ENCODE results near the gene BEND3. TPM values are rescaled to one million over a fixed set of nuclear protein-coding genes. Genes with fewer than 3 reads are reported as not detected.
"Not testable (repeated sequence)": the region's sequence is repeated elsewhere in the genome, so short reads cannot be mapped to it uniquely, and the experiment has no call there.

Gene BEND3
- total RNA-seq, 3 donors from 2014 or later (not counting 1 experiment from before 2014, with no cell fraction given) = 1.3 to 1.6 (median 1.3) TPM

DNA sequence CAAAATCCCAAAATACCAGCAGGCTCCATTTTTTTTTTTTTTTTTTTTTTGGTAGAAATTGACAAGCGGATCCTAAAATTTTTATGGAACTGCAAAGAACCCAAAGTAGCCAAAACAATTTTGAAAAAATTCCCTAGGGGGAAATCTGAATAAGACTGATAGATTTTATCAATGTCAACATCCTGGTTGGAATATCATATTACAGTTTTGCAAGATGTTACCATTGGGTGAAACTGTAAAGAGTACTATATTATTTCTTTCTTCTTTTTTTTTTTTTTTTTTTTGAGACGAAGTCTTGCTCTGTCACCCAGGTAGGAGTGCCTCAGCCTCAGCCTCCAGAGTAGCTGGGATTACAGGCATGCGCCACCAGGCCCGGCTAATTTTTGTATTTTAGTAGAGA, 29.4 kb upstream of the BEND3 start:
- Histone ChIP-seq H3K4me1 (ENCODE audit: control insufficient read depth, insufficient read depth, low read length) (no peaks in the 10 kb centered on the region), H3K27me3 (ENCODE audit: control insufficient read depth, insufficient read depth, low read length) (no peaks in the 10 kb centered on the region), H3K9me3 (ENCODE audit: control insufficient read depth, insufficient read depth, low read length) (no peaks in the 10 kb centered on the region), H3K36me3 (ENCODE audit: control insufficient read depth, insufficient read depth, low read length) (no peaks in the 10 kb centered on the region), H3K4me3 (ENCODE audit: low read length) (no peak overlapping the region), H3K27ac (ENCODE audit: low read length) (no peak overlapping the region)
- no peak for DNase-seq
- TF ChIP-seq, protein P1, sequence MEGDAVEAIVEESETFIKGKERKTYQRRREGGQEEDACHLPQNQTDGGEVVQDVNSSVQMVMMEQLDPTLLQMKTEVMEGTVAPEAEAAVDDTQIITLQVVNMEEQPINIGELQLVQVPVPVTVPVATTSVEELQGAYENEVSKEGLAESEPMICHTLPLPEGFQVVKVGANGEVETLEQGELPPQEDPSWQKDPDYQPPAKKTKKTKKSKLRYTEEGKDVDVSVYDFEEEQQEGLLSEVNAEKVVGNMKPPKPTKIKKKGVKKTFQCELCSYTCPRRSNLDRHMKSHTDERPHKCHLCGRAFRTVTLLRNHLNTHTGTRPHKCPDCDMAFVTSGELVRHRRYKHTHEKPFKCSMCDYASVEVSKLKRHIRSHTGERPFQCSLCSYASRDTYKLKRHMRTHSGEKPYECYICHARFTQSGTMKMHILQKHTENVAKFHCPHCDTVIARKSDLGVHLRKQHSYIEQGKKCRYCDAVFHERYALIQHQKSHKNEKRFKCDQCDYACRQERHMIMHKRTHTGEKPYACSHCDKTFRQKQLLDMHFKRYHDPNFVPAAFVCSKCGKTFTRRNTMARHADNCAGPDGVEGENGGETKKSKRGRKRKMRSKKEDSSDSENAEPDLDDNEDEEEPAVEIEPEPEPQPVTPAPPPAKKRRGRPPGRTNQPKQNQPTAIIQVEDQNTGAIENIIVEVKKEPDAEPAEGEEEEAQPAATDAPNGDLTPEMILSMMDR (IDR thresholded peaks at IDR 0.05) = no peak
- 94% methylated on average over 2 of the region's 4 CpGs for WGBS (ENCODE audit: insufficient coverage)
- H3K36me3 Mint-ChIP-seq = no peaks in the 10 kb centered on the region
- H3K4me1 Mint-ChIP-seq = no peaks in the 10 kb centered on the region
- intact Hi-C loops (cut with micrococcal nuclease) = no loop called here
- no peaks in the 10 kb centered on the region for H3K27me3 Mint-ChIP-seq (ENCODE audit: low read depth in 2 of 2)
- no peaks in the 10 kb centered on the region for H3K9me3 Mint-ChIP-seq
- no peak overlapping the region for H3K4me3 Mint-ChIP-seq
- no peak for ATAC-seq
- H3K27ac Mint-ChIP-seq = no peak overlapping the region

DNA sequence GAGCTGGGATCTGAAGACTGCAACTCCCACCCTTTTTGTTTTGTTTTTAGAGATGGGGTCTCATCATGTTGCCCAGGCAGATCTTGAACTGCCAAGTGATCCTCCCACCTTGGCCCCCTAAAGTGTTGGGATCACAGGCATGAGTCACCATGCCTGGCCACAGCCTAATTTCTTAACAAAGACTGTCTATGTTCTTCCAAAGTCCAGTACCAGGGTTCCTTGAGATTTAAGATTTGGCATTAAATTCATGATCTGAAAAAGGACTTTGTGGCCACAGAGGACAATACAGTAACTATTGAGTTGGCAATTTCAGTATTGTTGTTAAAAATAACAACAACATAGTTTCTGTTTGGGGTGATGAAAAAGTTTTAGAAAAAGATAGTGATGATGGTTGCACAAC, 28.7 kb upstream of the BEND3 start:
- no peak for DNase-seq
- no peak overlapping the region for H3K27ac Mint-ChIP-seq
- Histone ChIP-seq H3K4me3 (ENCODE audit: low read length) (no peak overlapping the region), H3K27ac (ENCODE audit: low read length) (no peak overlapping the region), H3K4me1 (ENCODE audit: control insufficient read depth, insufficient read depth, low read length) (no peaks in the 10 kb centered on the region), H3K9me3 (ENCODE audit: control insufficient read depth, insufficient read depth, low read length) (no peaks in the 10 kb centered on the region), H3K27me3 (ENCODE audit: control insufficient read depth, insufficient read depth, low read length) (no peaks in the 10 kb centered on the region), H3K36me3 (ENCODE audit: control insufficient read depth, insufficient read depth, low read length) (no peaks in the 10 kb centered on the region)
- intact Hi-C loops (cut with micrococcal nuclease) = no loop called here
- ATAC-seq = no peak
- H3K9me3 Mint-ChIP-seq = no peaks in the 10 kb centered on the region
- H3K27me3 Mint-ChIP-seq (ENCODE audit: low read depth in 2 of 2) = no peaks in the 10 kb centered on the region
- H3K4me3 Mint-ChIP-seq = no peak overlapping the region
- TF ChIP-seq, protein P1 (IDR thresholded peaks at IDR 0.05) = no peak
- H3K4me1 Mint-ChIP-seq = no peaks in the 10 kb centered on the region
- H3K36me3 Mint-ChIP-seq = no peaks in the 10 kb centered on the region

DNA sequence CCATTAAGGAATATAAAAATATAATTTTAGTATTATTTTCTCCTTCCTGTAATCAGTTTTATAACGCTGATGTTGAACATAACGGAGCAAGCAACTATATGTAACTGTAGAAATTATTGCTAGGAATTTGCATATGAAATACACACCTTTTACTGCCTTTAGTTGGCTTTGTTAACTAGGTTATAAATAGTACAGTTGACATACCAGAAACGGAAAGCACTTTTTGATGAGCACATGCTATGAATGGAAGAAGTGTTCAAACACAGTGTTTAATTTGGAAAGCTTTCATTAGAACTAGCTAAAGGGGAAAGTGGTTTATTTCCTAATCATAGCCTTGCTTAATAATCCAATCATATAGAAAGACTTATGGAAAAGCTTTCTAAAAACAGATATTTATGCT, 25.3 kb upstream of the BEND3 start:
- intact Hi-C loops (cut with micrococcal nuclease) = no loop called here
- no peaks in the 10 kb centered on the region for H3K27me3 Mint-ChIP-seq (ENCODE audit: low read depth in 2 of 2)

DNA sequence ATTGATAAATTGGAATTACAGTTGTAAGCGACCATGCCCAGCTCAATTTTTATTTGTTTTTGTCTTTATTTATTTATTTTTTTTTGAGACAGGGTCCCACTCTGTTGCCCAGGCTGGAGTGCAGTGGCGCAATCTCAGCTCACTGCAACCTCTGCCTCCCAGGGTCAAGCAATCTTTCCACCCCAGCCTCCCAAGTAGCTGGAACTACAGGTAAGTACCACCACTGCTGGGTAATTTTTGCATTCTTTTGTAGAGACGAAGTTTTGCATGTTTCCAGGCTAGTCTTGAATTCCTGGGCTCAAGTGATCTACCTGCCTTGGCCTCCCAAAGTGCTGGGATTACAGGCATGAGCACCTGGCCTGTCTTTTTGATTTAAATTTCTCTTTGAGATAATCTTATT, 21.0 kb upstream of the BEND3 start:
- ATAC-seq; H3K27ac ChIP-seq (ENCODE audit: low read length); H3K4me3 Mint-ChIP-seq; H3K4me3 ChIP-seq (ENCODE audit: low read length); DNase-seq; H3K9me3 ChIP-seq (ENCODE audit: control insufficient read depth, insufficient read depth, low read length); H3K9me3 Mint-ChIP-seq; H3K4me1 Mint-ChIP-seq; H3K36me3 ChIP-seq (ENCODE audit: control insufficient read depth, insufficient read depth, low read length); H3K36me3 Mint-ChIP-seq; H3K27me3 Mint-ChIP-seq (ENCODE audit: low read depth in 2 of 2); H3K4me1 ChIP-seq (ENCODE audit: control insufficient read depth, insufficient read depth, low read length); H3K27me3 ChIP-seq (ENCODE audit: control insufficient read depth, insufficient read depth, low read length); intact Hi-C loops (cut with micrococcal nuclease); H3K27ac Mint-ChIP-seq: not testable (repeated sequence)
- 74% methylated on average over 2 of the region's 3 CpGs for WGBS (ENCODE audit: insufficient coverage)

More for the DNA sequence above, 25.3 kb upstream of the BEND3 start:
- H3K4me3 Mint-ChIP-seq = no peak overlapping the region
- H3K27ac ChIP-seq (ENCODE audit: low read length) = no peak overlapping the region
- H3K9me3 Mint-ChIP-seq = no peaks in the 10 kb centered on the region
- no peak for ATAC-seq
- no peak for DNase-seq
- H3K36me3 ChIP-seq (ENCODE audit: control insufficient read depth, insufficient read depth, low read length) = no peaks in the 10 kb centered on the region
- TF ChIP-seq, protein P1 (IDR thresholded peaks at IDR 0.05) = no peak
- no peak overlapping the region for H3K4me3 ChIP-seq (ENCODE audit: low read length)
- no peaks in the 10 kb centered on the region for H3K4me1 Mint-ChIP-seq
- H3K36me3 Mint-ChIP-seq = no peaks in the 10 kb centered on the region
- no peaks in the 10 kb centered on the region for H3K4me1 ChIP-seq (ENCODE audit: control insufficient read depth, insufficient read depth, low read length)
- WGBS (ENCODE audit: insufficient coverage) = 63% methylated on average over 1 of the region's 3 CpGs
- H3K27me3 ChIP-seq (ENCODE audit: control insufficient read depth, insufficient read depth, low read length) = no peaks in the 10 kb centered on the region
- no peak overlapping the region for H3K27ac Mint-ChIP-seq
- H3K9me3 ChIP-seq (ENCODE audit: control insufficient read depth, insufficient read depth, low read length) = no peaks in the 10 kb centered on the region

DNA sequence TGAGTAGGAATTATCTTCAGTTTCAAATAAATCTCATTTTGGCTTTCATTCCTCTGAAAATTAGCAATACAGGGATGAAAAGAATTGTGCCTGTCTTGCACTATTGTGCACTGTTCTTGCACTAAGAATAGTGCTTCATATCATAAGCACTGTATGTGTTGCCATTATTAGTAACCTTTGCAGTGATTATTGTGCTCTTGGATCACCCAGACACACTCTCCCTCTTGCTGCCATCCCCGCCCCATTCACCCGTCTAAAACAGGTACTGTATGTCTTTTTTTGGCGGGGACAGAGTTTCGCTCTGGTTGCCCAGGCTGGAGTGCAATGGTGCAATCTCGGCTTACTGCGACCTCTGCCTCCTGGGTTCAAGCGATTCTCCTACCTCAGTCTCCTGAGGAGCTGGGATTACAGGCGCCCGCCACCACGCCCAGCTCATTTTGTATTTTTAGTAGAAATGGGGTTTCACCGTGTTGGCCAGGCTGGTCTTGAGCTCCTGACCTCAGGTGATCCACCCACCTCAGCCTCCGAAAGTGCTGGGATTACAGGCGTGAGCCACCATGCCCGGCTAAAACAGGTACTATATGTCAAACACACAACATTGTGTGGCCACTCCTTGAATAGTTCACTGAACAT, 19.8 kb upstream of the BEND3 start:
- H3K9me3 Mint-ChIP-seq; H3K4me1 Mint-ChIP-seq; H3K4me3 Mint-ChIP-seq; H3K9me3 ChIP-seq (ENCODE audit: control insufficient read depth, insufficient read depth, low read length); H3K27ac Mint-ChIP-seq; H3K4me1 ChIP-seq (ENCODE audit: control insufficient read depth, insufficient read depth, low read length); H3K27me3 ChIP-seq (ENCODE audit: control insufficient read depth, insufficient read depth, low read length); H3K27me3 Mint-ChIP-seq (ENCODE audit: low read depth in 2 of 2); H3K27ac ChIP-seq (ENCODE audit: low read length); DNase-seq; H3K36me3 ChIP-seq (ENCODE audit: control insufficient read depth, insufficient read depth, low read length); ATAC-seq; H3K36me3 Mint-ChIP-seq; H3K4me3 ChIP-seq (ENCODE audit: low read length); intact Hi-C loops (cut with micrococcal nuclease): not testable (repeated sequence)
- WGBS (ENCODE audit: insufficient coverage) = 89% methylated on average over 14 of the region's 14 CpGs

Data from natural killer cell (primary cell).